PFSK-1 (cell line): ENCODE results near the gene GRB10.

Experiments used
- FOXP2 ChIP-seq: optimal IDR thresholded peaks from 2 replicates; pipeline ENCODE3; 2011; ENCODE audit warnings: borderline replicate concordance, control low read depth, inconsistent platforms; ENCODE audit not compliant: insufficient read depth; ENCODE audit errors: extremely low read length, extremely low read depth
- POLR2AphosphoS5 ChIP-seq: IDR thresholded peaks from 2 replicates; pipeline ENCODE4 v1.6.1; 2012; ENCODE audit warnings: low read depth, mild to moderate bottlenecking, control low read depth, low read length, moderate library complexity
- REST ChIP-seq, 2 experiments: IDR thresholded peaks; 2 replicates each; pipeline versions ENCODE4 v1.6.1 to v1.8.0; 2011 to 2012; ENCODE audit warnings: low read depth in 2 of 2, low read length in 2 of 2, control low read depth in 1 of 2, inconsistent platforms in 1 of 2, mild to moderate bottlenecking in 1 of 2, moderate library complexity in 1 of 2; ENCODE audit not compliant: insufficient read depth in 1 of 2
- SIN3A ChIP-seq: IDR thresholded peaks from 2 replicates; pipeline ENCODE4 v1.6.1; 2012; ENCODE audit warnings: mild to moderate bottlenecking, low read length, moderate library complexity, borderline replicate concordance; ENCODE audit not compliant: insufficient read depth
- TAF1 ChIP-seq: IDR thresholded peaks from 2 replicates; pipeline ENCODE4 v1.6.1; 2012; ENCODE audit warnings: low read length, control low read depth, borderline replicate concordance; ENCODE audit not compliant: insufficient read depth

The GRB10 gene

GRCh38 chr7:50662996-50663395, 119.7 kb downstream of the GRB10 start:
- TF ChIP-seq TAF1 (no peak), POLR2AphosphoS5 (no peak), REST (IDR thresholded peaks at IDR 0.05; ENCODE audit: insufficient read depth in 1 of 2, low read depth in 2 of 2, low read length in 2 of 2) (no peak)

- no peak for TF ChIP-seq SIN3A
- TF ChIP-seq POLR2AphosphoS5 = no peak
- no peak for TF ChIP-seq FOXP2
- TF ChIP-seq REST (IDR thresholded peaks at IDR 0.05; ENCODE audit: insufficient read depth in 1 of 2, low read depth in 2 of 2, low read length in 2 of 2) = no peak
- no peak for TF ChIP-seq TAF1
These were observed 120.5 kb downstream of the GRB10 start for GRCh38 chr7:50662041-50662694.

GRCh38 chr7:50661345-50662040, 121.2 kb downstream of the GRB10 start:
- TF ChIP-seq POLR2AphosphoS5 (no peak), REST (IDR thresholded peaks at IDR 0.05; ENCODE audit: insufficient read depth in 1 of 2, low read depth in 2 of 2, low read length in 2 of 2) (no peak), FOXP2 (no peak), SIN3A (no peak), TAF1 (no peak)

- no peak for TF ChIP-seq FOXP2
- no peak for TF ChIP-seq TAF1
- TF ChIP-seq REST (IDR thresholded peaks at IDR 0.05; ENCODE audit: insufficient read depth in 1 of 2, low read depth in 2 of 2, low read length in 2 of 2) = no peak
- no peak for TF ChIP-seq POLR2AphosphoS5
- no peak for TF ChIP-seq SIN3A
These were observed 121.9 kb downstream of the GRB10 start for GRCh38 chr7:50660830-50661175.
